ENCODE results near the gene RDH13.
"Not testable (repeated sequence)": the region's sequence is repeated elsewhere in the genome, so short reads cannot be mapped to it uniquely, and the experiment has no call there.

RDH13 gene

DNA sequence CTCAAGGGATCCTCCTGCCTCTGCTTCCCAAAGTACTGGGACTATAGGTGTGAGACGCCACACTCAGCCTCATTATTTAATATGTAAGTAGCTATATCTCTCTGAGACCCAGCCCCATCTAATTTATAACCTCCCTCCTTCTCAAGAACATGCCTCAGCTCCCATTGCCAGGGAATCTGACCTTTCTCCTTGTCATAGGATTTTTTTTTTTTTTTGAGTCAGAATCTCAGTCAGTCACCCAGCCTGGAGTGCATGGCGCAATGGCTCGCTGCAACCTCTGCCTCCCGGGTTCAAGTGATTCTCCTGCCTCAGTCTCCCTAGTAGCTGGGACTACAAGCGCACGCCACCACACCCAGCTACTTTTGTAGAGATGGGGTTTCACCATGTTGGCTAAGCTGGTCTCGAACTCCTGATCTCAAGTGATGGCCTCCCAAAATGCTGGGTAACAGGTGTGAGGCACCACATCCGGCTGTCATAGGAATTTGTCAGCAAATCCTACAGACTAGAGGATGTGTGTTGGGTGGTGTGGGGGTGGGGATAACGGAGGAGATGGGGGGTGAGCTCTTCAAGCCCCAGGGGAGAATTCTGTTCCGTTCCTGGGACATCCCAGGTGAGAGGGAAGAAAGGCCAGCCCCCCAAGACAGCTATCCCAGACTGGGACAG, 7.6 kb upstream of the RDH13 start:
- Mint-ChIP-seq H3K27ac (no peak overlapping the region), H3K36me3 (peaks cover 5% of the 10 kb centered on the region), H3K4me3 (no peak overlapping the region), H3K4me1 (peaks cover 9% of the 10 kb centered on the region), H3K9me3 (no peaks in the 10 kb centered on the region), H3K27me3 (peaks cover 41% of the 10 kb centered on the region)

DNA sequence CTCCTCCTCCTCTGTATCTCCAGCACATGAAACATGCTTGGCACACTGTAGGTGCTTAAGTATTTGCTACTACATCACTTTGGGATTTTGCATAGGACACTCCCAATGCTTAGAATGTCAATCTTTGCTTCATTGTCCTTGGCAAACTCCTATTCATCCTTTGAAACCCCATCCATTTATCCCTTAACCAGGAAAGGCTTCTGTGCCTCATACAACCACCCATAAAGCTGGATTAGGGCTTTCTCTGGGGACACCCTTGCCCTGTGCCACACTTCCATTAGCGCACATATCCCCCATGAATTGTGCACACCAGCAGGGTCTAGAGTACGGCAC, 6.9 kb upstream of the RDH13 start:
- Mint-ChIP-seq H3K27ac (peak overlapping the region; percentile 32), H3K4me1 (peaks cover 9% of the 10 kb centered on the region), H3K36me3 (peaks cover 5% of the 10 kb centered on the region), H3K9me3 (no peaks in the 10 kb centered on the region), H3K27me3 (peaks cover 43% of the 10 kb centered on the region), H3K4me3 (no peak overlapping the region)

DNA sequence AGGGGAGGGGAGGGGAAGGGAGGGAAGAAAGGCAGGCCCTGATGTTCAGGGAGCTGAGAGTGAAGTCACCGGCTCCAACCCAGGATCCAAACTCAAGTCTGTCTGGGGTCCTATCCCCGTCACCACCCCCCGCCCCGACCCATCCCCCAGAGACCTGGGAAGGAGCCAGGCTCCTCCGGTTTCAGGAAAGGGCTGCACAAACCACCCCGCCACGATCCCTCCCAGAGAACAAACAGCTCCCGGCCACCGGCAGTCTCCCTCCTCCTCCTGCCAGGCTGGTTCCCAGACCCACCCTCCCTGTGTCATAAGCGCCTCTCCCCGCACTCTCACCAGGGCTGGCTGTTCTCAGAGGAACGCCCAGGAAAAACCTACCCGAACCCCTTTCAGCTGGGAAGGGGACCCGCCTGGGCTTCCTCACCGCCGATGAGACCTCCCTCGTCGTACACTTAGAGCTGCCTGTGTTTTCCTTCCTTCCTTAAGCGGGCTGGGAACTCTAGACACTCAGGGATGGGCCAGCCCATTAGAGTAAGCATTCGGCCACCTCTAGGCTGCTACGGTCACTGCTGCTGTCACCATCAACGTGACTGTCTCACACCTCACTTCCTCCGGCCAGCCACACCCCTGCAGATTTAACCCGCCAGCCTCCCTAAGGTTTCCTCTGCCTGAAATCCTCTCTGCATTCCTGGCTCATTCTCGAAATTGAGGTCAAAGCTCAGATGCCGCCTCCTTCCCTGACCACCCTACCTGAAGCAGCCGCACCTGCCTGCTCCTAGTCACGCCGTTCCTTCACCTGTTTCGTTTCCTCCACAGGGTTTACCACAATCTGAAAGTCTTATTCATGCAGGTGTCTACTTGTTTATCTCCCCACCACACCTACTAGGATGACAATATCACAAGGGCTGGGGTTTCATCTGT, 6.3 kb upstream of the RDH13 start:
- peak overlapping the region; percentile 32 for H3K27ac Mint-ChIP-seq
- peaks cover 9% of the 10 kb centered on the region for H3K4me1 Mint-ChIP-seq
- H3K27me3 Mint-ChIP-seq = peaks cover 43% of the 10 kb centered on the region
- H3K9me3 Mint-ChIP-seq = no peaks in the 10 kb centered on the region
- H3K36me3 Mint-ChIP-seq = peaks cover 5% of the 10 kb centered on the region
- peak overlapping the region; percentile 71 for H3K4me3 Mint-ChIP-seq

DNA sequence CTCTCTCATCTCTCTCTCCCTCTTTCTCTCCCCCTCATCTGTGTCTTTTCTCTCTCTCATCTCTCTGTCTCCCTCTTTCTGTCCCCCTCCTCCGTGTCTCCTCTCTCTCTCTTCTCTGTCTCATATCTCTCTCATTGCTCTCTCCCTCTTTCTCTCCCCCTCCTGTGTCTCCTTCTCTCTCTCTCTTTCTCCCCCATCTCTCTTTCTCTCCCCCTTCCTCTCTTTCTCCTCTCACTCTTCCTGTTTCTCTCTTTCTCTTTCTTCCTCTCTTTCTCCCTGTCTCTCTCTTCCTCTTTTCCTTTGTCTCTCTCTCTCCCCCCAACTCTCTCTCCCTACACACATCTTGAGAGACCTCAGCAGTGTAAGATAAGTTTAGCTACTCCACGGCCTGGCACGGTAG, 4.9 kb upstream of the RDH13 start:
- H3K9me3 Mint-ChIP-seq = no peaks in the 10 kb centered on the region
- peaks cover 5% of the 10 kb centered on the region for H3K36me3 Mint-ChIP-seq
- H3K4me1 Mint-ChIP-seq = peaks cover 9% of the 10 kb centered on the region
- peaks cover 41% of the 10 kb centered on the region for H3K27me3 Mint-ChIP-seq
- H3K27ac Mint-ChIP-seq = no peak overlapping the region
- H3K4me3 Mint-ChIP-seq = no peak overlapping the region

DNA sequence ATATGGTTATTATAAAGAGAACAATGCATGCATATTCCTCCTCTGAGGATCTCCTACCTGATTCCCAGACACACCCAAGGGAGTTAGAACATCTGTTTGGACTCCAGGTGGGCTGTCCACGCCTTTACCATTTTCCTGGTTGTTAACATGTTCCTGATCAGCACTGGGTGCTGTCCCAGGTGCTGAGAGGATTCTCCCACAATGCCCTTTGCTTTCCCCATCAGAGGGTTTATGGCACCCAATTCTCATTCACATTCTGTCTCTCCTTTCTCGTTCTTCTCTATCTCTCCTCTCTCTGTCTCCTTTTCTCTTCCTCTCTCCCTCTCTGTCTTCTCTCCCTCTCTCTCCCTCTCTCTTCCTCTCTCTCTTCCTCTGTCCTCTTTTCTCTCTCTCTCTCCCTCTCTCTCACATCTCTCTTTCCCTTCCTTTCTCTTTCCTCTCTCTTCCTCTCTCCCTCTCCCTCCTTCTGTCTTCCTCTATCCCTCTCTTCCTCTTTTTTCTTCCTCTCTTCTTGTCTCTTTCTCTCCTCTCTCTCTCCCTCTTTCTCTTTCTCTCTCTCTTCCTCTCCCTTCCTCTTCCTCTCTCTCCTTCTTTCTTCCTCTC, 3.3 kb upstream of the RDH13 start:
- Mint-ChIP-seq H3K27ac (no peak overlapping the region), H3K4me1 (peaks cover 20% of the 10 kb centered on the region), H3K36me3 (peaks cover 3% of the 10 kb centered on the region), H3K27me3 (peaks cover 33% of the 10 kb centered on the region), H3K4me3 (no peak overlapping the region), H3K9me3 (no peaks in the 10 kb centered on the region)

DNA sequence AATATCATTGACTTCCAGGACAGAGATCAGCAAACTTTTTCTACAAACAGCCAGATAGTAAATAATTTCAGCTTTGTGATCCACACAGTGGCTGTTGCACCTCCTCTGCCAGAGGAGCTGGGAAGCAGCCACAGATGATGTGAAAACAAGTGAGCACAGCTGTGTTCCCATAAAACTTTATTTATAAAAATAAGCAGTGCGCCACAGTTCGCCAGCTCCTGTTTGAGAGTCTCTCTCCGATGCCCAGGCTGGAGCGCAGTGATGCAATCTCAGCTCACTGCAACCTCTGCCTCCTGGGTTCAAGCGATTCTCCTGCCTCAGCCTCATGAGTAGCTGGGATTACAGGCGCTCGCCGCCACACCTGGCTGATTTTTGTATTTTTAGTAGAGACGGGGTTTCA, 2.6 kb upstream of the RDH13 start:
- not testable (repeated sequence) for H3K4me3 Mint-ChIP-seq

DNA sequence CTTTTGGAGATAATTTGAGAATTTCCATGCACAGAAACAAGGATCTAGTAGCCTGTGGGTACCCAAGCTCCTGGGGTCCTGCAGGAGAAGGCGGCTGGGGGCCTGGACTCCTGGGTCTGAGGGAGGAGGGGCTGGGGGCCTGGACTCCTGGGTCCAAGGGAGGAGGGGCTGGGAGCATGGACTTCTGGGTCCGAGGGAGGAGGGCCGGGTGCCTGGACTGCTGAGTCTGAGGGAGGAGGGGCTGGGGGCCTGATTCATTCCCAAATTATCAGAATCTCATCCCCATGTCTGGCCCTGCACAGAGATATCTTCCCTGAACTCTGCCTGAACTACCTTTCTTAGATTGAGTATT, 520 bp upstream of the RDH13 start:
- H3K9me3 Mint-ChIP-seq = no peaks in the 10 kb centered on the region
- peak overlapping the region; percentile 85 for H3K4me3 Mint-ChIP-seq
- H3K27me3 Mint-ChIP-seq = peaks cover 17% of the 10 kb centered on the region
- peaks cover under 1% of the 10 kb centered on the region for H3K36me3 Mint-ChIP-seq
- H3K4me1 Mint-ChIP-seq = peaks cover 19% of the 10 kb centered on the region
- no peak overlapping the region for H3K27ac Mint-ChIP-seq

More for the DNA sequence above, 2.6 kb upstream of the RDH13 start:
- Mint-ChIP-seq H3K4me1 (peaks cover 22% of the 10 kb centered on the region), H3K27me3 (peaks cover 31% of the 10 kb centered on the region)
- not testable (repeated sequence) for H3K27ac Mint-ChIP-seq, H3K36me3 Mint-ChIP-seq, H3K9me3 Mint-ChIP-seq

DNA sequence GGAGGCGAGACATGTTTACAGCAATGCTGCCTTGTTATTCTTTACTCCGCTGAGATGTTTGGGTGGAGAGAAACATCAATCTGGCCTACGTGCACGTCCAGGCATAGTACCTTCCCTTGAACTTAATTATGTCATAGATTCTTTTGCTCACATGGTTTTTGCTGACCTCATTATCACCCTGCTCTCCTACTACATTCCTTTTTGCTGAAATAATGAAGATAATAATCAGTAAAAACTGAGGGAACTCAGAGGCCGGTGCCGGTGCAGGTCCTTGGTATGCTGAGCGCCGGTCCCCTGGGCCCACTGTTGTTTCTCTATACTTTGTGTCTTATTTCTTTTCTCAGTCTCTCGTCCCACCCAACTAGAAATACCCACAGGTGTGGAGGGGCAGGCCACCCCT, 2.7 kb downstream of the RDH13 start:
- not testable (repeated sequence) for H3K9me3 Mint-ChIP-seq, H3K27me3 Mint-ChIP-seq, H3K4me3 Mint-ChIP-seq, H3K36me3 Mint-ChIP-seq, H3K27ac Mint-ChIP-seq
- peaks cover 19% of the 10 kb centered on the region for H3K4me1 Mint-ChIP-seq

DNA sequence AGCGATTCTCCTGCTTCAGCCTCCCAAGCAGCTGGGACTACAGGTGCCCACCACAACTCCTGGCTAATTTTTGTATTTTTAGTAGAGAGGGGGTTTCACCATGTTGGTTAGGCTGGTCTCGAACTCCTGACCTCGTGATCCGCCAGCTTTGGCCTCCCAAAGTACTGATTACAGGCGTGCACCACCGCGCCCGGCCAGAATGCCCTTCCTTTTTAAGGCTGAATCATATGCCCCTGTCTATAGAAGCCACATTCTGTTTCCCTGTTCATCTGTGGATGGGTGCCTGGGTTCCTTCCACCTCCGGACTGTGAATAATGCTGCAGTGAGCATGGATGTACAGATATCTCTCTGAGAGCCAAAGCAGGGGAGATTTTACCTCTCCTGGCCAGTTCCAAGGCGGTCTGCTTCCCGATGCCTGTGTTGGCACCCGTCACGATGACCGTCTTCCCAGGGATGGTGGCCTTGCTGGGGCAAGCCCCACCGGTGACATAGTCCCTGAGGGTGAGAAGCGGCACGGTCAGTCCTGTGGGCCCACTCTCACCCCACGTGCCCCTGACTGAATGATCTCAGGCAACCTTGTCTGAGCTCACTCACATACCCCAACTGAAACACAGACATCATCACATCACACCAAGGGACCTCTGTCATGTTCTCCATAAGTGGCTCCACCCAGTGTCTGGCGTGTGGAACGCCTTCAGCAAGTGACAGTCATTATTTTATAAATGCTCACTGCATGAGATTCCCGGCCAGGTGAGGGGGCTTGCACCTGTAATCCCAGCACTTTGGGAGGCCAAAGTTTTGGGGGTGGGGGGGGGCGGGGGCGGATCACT, 4.0 kb downstream of the RDH13 start:
- Mint-ChIP-seq H3K4me3 (no peak overlapping the region), H3K27me3 (no peaks in the 10 kb centered on the region), H3K9me3 (no peaks in the 10 kb centered on the region), H3K36me3 (peaks cover 12% of the 10 kb centered on the region), H3K27ac (no peak overlapping the region), H3K4me1 (peaks cover 19% of the 10 kb centered on the region)

DNA sequence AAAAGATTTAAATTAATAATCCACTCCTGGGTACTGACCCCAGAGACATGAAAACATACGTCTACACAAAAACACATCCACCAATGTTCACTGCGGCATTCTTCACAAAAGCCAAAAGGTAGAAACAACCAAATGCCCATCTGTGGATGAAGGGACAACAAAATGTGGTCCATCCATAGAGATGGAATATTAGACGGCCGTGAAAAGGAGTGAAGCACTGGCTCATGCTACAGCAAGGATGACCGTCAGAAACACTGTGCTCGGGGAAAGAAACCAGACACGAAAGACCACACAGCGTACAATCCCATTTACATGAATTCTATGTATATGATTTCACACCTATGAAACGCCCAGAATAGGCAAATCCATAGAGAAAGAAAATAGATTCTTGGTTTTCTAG, 6.1 kb downstream of the RDH13 start:
- H3K4me1 Mint-ChIP-seq = peaks cover 14% of the 10 kb centered on the region
- no peaks in the 10 kb centered on the region for H3K9me3 Mint-ChIP-seq
- peaks cover 17% of the 10 kb centered on the region for H3K36me3 Mint-ChIP-seq

DNA sequence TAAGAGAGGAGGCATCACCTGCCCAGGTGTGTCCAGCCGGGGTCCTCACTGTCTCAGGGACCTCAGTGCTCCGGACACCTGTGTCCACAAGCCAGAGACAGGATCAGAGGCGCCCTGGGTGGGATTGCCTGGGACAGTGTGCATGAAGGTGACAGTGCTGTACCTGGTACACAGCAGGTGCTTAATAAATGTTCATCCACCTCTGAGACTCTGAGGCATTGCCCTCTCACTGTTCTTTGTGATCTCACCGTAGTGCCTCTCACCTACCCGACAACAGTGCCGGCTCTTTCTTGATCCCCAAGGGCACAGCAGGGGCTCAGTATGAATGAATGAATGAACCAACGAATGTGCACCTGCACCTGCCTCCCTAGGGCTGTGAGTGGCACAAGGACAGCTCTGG, 9.2 kb downstream of the RDH13 start:
- Mint-ChIP-seq H3K4me3 (no peak overlapping the region), H3K4me1 (no peaks in the 10 kb centered on the region), H3K27ac (no peak overlapping the region), H3K9me3 (no peaks in the 10 kb centered on the region), H3K27me3 (no peaks in the 10 kb centered on the region), H3K36me3 (peaks cover 20% of the 10 kb centered on the region)

More for the DNA sequence above, 6.1 kb downstream of the RDH13 start:
- Mint-ChIP-seq H3K27me3 (no peaks in the 10 kb centered on the region), H3K4me3 (no peak overlapping the region), H3K27ac (no peak overlapping the region)

DNA sequence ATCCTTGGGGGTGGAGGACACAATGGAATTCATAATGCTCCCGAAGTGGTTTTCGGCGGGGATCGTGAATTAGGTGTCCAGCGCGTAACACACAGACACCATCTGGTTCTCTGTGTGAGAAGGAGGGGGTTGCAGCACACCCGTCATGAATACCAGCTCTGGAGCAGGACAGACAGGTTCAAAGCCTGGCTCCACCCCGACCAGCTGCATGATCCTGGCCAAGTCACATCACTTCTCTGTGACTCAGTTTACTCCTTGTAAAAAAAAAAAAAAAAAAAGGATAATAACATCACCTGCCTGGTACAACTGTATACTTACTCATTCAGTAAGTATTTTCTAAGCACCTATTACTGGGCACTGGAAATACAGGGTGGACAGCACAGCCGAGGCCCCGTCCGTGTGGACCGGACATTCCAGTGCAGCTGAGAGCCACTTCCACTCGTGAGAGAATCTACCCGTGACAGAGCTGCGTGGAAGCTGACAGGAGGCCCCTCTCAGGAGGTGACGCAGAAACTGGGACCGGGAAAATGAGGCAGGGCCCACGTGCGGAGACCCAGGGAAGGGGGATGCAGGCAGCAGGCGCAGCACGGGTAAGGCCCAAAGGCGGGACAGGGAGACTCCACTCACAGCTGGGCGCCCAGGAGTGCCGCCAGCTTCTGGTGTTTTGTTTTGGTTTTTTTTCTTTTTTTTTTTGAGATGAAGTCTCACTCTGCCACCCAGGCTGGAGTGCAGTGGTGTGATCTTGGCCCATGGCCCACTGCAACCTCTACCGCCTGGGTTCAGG, 12.0 kb downstream of the RDH13 start:
- Mint-ChIP-seq H3K9me3 (no peaks in the 10 kb centered on the region), H3K27me3 (no peaks in the 10 kb centered on the region), H3K4me3 (no peak overlapping the region), H3K4me1 (no peaks in the 10 kb centered on the region), H3K27ac (no peak overlapping the region), H3K36me3 (peaks cover 11% of the 10 kb centered on the region)

DNA sequence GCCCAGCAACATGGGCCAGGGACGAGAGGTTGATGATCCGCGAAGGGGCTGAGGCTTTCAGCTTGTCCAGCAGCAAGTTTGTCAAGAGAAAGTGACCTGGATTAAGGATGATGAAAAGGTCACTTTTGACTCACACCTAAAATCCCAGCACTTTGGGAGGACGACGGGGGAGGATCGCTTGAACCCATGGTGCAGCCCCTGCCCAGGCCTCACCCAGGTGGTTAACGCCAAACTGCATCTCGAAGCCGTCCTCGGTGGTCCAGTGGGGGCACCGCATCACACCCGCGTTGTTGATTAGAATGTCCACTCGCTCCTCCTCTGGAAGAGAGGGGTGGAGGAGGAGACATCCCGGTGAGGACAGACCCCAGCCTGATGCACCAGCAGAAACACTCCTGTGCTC, 14.5 kb downstream of the RDH13 start:
- no peaks in the 10 kb centered on the region for H3K9me3 Mint-ChIP-seq
- no peak overlapping the region for H3K27ac Mint-ChIP-seq
- no peak overlapping the region for H3K4me3 Mint-ChIP-seq
- peaks cover 9% of the 10 kb centered on the region for H3K36me3 Mint-ChIP-seq
- no peaks in the 10 kb centered on the region for H3K27me3 Mint-ChIP-seq
- no peaks in the 10 kb centered on the region for H3K4me1 Mint-ChIP-seq

DNA sequence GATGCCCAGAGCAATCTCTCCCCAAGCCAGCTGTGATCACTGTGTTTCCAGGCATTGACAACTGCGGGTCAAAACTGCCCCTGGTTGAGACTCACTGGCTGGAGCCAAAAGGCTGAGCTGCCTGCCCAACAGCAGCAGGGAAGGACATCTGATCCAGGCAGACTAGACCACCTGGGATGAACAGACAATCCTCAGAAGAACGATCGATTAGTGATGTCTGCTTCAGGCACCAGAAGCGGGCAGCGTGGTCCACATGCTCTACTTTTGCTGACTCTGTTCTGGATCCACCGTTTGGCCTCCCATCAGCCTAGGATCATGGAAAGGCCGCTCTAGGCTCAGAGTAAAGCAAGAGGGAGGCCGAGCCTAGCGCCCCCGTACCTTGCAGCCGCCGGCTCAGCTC, 15.0 kb downstream of the RDH13 start:
- H3K4me1 Mint-ChIP-seq = no peaks in the 10 kb centered on the region
- no peak overlapping the region for H3K4me3 Mint-ChIP-seq
- no peaks in the 10 kb centered on the region for H3K27me3 Mint-ChIP-seq
- peaks cover 6% of the 10 kb centered on the region for H3K36me3 Mint-ChIP-seq
- no peaks in the 10 kb centered on the region for H3K9me3 Mint-ChIP-seq
- no peak overlapping the region for H3K27ac Mint-ChIP-seq
